Measurements from ENCODE around the gene ADAMTS17.

DNA sequence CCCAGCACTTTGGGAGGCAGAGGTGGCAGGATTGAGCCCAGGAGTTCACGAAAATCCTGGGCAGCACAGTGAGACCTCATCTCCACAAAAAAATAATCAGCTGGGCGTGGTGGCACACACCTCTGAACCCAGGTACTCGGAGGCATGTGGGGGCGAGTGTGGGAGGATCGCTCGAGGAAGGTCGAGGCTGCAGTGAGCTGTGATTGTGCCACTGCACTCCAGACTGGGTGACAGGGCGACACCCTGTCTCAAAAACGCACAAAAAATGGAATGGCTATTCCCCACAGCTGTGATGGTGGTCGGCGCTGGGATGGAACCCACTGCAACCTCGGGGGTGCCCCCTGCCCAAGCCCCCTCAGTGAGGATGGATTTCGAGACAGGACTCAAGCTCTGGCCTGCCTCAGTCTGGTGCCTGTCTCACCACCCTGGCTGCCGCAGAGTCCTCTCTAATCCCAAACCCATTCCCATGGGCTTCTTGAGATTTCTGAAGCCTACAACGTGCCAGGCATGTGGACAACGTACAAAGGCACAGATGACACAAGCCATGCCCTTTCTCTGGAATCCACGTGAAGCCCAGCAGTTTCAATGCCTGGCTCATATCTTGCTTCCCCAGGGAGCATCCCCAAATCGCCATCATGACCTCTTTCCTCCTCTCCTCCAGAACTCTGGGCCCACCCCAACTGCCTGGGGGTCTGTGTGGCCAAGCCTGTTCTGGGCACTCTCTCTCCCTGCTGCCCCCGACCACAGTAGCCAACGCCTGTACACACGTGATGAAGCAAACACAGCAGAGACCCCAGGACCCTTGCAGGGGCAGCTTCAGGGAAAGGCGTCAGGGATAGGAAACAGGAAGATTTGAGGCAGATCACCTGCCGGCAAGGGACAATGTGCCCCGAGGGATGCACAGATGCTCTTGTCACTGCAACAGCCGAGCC lies 32.4 kb downstream of the ADAMTS17 start:
- TF ChIP-seq, protein P1, sequence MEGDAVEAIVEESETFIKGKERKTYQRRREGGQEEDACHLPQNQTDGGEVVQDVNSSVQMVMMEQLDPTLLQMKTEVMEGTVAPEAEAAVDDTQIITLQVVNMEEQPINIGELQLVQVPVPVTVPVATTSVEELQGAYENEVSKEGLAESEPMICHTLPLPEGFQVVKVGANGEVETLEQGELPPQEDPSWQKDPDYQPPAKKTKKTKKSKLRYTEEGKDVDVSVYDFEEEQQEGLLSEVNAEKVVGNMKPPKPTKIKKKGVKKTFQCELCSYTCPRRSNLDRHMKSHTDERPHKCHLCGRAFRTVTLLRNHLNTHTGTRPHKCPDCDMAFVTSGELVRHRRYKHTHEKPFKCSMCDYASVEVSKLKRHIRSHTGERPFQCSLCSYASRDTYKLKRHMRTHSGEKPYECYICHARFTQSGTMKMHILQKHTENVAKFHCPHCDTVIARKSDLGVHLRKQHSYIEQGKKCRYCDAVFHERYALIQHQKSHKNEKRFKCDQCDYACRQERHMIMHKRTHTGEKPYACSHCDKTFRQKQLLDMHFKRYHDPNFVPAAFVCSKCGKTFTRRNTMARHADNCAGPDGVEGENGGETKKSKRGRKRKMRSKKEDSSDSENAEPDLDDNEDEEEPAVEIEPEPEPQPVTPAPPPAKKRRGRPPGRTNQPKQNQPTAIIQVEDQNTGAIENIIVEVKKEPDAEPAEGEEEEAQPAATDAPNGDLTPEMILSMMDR (IDR thresholded peaks at IDR 0.05) = no peak
- no peak for TF ChIP-seq POLR2A (IDR thresholded peaks at IDR 0.05)
